Cardiac septum (tissue), 1 donor: Measurements from ENCODE around the gene XPNPEP1. TPM values are rescaled to one million over a fixed set of nuclear protein-coding genes. Genes with fewer than 3 reads are reported as not detected.

ENCODE experiments used
- DNase-seq: peaks from one replicate; pipeline ENCODE4 v3.0.0-alpha.2; 2020; ENCODE audit warnings: low spot score
- intact Hi-C: fragments of 100-400 bp; cut with DNase I; formaldehyde crosslinking; loops from one replicate; pipeline ENCODE4 v1.14.0; 2022
- total RNA-seq: library from RNA; stranded (reverse); fragmentation: NEBNext Ultra II Directional; extraction: Animal tissue kit (Norgen Biotek cat#: 25700); gene quantifications from one replicate; pipeline ENCODE4 v1.2.1, GENCODE V29; 2021
- donor health status: DM: no; HTN: no; CAD: no.

XPNPEP1 gene
- total RNA-seq, 1 donor from 2014 or later: 43.5 TPM

DNA sequence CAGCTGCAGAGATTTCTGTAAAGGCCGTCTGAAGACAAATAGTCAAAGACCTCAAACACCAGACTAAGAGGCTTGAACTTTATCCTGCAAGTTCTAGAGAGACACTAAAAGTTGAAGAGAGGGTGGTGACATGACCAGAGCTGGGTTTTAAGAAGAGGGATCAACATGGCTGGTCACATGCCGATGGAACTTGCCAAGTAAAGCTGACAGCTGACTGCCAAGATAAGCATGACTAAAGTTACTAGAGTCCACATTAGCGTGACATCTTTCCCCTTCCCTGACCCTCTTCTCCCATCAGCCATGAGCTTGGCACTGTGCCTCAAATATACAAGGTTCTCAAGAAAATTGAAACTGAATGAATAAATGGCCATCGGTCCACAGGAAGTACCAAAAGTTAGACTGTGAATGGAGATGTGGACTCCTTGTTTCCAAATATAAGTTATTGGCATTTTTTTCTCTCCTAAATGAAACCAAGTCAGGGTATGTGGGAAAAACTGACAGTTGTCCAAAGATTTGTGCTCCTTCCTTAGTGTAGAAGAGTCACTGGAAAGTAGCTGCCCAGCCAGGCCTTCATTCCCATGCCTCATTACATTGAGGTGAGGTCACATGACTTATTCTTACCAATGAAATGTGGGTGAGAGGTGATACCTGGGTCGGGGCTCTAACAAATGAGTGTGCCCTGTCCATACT is 24.5 kb downstream of the XPNPEP1 start:
- intact Hi-C loops: loop anchor here (5.0 kb wide), 4 partner anchors 68 to 323 kb away; partner anchors contain the start of gene MXI1
- DNase-seq: no peak

GRCh38 chr10:109898007-109898406 is 25.3 kb downstream of the XPNPEP1 start:
- no peak for DNase-seq
- intact Hi-C loops: loop anchor here (5.0 kb wide), 4 partner anchors 69 to 324 kb away; partner anchors contain the start of gene MXI1

DNA sequence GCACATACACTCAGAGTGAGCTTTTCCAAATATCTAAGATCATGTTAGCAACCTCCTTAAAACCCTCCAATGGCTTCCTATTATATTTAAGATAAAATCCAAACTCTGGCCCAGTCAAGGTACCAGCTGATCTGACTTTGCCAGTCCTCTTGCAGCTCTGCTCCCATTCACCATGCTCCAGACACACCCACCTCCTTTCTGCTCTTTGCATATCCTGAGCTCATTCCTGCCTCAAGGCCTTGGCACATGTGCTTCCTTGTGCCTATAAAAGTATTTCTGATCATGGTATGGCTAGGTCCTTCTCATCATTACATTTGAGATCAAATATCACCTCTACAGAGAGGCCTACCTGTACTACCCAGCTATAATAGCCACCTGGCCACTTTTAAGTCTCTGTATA is 27.5 kb downstream of the XPNPEP1 start:
- DNase-seq: no peak
- intact Hi-C loops: loop anchor here (2.0 to 5.0 kb wide), 5 partner anchors 71 to 326 kb away; partner anchors contain the start of genes ADD3 and MXI1

DNA sequence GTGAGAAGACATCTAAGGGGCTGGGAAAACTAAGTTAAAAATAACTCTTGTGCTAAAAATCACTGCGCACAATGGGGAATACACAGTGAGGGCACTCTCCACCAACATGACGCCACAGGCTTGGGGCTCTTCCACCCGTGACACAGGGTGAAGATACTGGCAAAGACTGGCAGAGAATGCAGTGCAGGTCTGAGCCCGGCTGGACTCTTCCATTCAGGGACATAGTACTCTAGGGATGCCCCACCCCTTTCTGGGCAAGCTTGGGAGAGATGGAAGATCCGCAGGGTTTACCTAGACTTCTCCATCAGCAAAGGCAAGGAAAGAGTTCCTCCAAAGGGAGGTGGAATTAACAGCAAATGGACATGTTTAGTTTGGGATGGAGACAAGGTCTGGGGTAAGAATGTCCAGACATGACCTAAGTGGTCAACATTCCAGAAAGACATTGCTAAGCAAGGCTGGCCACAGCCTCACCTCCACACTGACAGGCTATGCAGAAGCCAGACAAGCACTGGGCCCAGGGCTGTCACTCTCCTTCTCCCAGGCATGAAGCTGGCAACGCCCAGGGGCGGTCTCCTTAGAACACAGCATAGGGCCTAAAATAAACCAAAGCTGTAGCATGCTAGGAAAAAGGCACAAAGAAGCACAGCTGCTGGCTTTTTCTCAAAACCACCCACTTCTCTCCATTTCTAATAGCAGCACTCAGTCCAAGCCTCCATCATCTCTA is 28.1 kb downstream of the XPNPEP1 start:
- intact Hi-C loops: loop anchor here (2.0 to 5.0 kb wide), 5 partner anchors 72 to 327 kb away; partner anchors contain the start of genes ADD3 and MXI1
- peak; percentile 90 for DNase-seq

GRCh38 chr10:109894516-109894915 is 28.8 kb downstream of the XPNPEP1 start:
- intact Hi-C loops: loop anchor here (2.0 kb wide), 1 partner anchor 112 kb away; the partner anchor contains the start of gene ADD3
- DNase-seq: no peak

GRCh38 chr10:109893386-109893785 is 29.9 kb downstream of the XPNPEP1 start:
- no peak for DNase-seq
- intact Hi-C loops: no loop called here

GRCh38 chr10:109892931-109893330 is 30.4 kb downstream of the XPNPEP1 start:
- intact Hi-C loops: no loop called here
- no peak for DNase-seq

- no peak for DNase-seq
- intact Hi-C loops: no loop called here
Measured at GRCh38 chr10:109892117-109892516, 31.2 kb downstream of the XPNPEP1 start.

- DNase-seq: no peak
- intact Hi-C loops: no loop called here
Measured at GRCh38 chr10:109891105-109891504, 32.2 kb downstream of the XPNPEP1 start.

DNA sequence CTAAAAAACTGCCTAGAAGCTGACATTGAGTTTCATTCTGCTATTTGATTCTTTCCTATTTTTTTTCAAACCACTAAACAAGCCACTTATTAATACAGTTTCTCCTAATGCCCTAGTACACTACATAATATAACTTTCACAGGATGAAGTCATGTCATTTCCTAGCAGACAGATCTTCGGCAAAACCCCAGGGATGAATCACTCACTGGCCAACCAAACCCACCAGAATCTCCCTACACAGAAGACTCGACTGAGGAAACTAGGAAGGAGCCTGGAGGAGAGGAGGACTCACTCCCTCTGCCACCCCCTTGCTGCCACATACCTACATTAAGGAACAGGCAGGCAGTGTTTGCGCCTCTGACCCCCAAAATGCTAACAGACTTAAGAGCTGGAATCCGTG is 33.4 kb downstream of the XPNPEP1 start:
- no peak for DNase-seq
- intact Hi-C loops: loop anchor here (5.0 kb wide), 2 partner anchors 32 to 227 kb away; partner anchors contain the start of gene XPNPEP1

- intact Hi-C loops: loop anchor here (5.0 kb wide), 2 partner anchors 35 to 230 kb away; partner anchors contain the start of gene XPNPEP1
- no peak for DNase-seq
Measured at GRCh38 chr10:109887776-109888175, 35.5 kb downstream of the XPNPEP1 start.

- no peak for DNase-seq
- intact Hi-C loops: loop anchor here (5.0 kb wide), 2 partner anchors 35 to 230 kb away; partner anchors contain the start of gene XPNPEP1
Measured at GRCh38 chr10:109887243-109887642, 36.1 kb downstream of the XPNPEP1 start.

- intact Hi-C loops: loop anchor here (5.0 kb wide), 2 partner anchors 36 to 231 kb away; partner anchors contain the start of gene XPNPEP1
Measured at GRCh38 chr10:109886781-109887140, 36.5 kb downstream of the XPNPEP1 start.

DNA sequence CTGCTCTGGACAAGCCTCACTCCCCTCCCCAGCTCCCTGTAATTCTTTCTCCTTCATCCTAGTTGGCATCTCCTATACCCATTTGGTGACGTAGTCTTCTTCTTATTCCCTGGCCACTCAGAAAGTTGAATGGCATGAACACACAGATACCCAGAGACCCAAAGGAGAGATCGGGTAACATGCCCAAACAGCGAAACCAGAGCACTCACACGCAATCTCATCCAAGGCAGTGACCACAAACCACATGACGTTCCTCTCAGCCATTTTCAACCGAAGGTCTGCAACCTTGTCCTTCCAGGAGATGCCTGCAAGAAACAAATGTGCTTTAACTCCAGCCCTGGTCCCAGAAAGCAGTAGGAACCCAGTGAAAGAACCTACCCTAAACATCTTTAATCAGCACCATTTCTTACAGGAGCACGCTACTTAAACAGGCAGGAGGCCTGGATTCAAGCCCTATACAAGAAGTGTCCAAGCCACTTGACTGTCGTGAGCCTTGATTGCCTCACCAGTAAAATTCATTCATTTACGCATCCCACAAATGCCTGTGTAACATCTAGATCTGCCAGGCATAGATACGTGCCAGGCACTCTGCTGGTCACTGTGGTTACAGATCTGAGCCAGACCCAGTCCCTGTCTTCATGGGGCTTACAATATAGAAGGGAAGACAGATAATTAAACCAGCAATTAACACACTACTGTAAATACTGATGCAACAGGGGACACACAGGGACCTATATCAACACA is 37.1 kb downstream of the XPNPEP1 start:
- no peak for DNase-seq
- intact Hi-C loops: loop anchor here (5.0 kb wide), 2 partner anchors 36 to 231 kb away; partner anchors contain the start of gene XPNPEP1

More at GRCh38 chr10:109886781-109887140, 36.5 kb downstream of the XPNPEP1 start:
- no peak for DNase-seq

DNA sequence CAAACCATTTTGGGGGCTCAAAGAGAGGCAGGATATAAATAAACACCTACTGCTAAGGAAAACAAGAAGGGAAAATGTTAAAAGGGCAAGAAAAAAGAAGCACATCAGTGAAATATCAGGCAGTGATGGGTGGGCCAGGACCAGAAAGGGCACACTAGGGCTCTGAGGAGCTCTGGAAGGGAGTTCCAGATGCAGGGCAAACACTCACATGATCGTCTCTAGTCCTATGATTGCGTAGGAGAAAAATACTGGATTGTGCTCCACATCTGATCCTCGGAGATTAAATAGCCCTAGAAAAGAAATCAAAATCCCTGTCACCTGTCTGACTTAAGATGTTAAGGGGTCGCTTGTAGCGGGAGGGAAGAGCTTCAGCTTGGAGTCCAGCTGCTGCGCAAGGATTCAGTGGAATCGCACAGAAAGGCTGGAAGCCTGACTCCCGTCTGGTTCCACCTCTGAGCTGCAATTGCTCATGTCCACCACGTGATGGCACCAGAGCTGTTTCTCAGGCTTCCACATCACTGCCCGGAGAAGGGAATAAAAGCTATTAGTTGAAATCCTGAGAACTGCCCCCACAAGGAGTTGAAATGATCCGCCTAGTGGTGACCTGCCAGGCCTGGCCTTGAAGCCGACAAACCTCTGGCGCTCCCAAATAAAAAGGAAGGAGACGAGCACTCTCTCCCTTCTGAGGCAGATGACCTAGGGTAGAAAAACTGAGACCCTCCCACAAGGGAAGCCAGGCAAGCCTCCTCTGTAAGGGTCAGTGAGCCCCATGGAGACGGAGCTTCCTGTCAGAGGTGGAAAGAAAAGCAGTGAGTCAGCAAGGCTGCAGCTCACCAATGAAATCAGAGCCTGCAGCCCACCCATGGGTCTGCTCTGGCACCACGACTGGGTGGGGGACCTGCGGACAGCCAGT is 39.2 kb downstream of the XPNPEP1 start:
- peak; percentile 86 for DNase-seq
- intact Hi-C loops: loop anchor here (2.0 kb wide), 1 partner anchor 395 kb away; no protein-coding TSS in a partner anchor

DNA sequence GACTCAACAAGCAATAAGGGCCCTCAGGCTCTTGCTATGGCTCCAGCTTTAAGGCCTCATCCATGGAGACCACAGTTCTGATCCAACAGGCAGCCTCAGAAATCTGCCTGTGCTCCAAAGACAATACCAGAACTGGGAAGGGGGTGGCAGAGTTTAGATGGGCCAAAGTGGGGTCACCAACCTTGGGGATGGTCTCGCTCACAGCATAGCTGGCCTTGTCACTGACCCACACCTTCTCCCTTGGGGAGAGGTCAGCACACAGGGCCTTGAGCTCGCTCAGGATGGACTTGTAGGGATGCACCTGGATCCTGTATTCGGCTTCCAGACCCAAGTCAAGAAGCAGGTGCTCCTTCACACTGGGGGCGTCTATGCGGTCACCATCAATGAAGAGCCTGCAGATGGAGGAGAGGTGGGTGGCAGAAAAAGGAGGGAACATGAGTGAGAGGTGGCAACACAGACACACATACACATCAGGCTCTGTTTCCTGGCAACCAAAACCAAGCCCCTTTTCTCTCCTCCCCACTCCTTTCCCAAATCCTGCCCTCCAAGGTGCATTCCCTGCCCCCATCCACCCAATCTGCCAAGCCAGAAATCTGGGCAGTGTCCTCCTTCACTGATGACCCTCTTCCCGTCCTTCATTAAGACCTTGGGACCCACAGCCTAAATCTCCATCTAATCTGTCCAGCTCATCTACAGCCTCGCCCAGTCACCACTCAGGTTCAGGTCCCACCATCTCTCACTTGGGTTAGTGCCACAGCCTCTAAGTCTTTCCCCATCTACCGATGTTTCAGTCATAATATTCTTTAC is 40.9 kb downstream of the XPNPEP1 start:
- intact Hi-C loops: no loop called here
- DNase-seq: no peak

DNA sequence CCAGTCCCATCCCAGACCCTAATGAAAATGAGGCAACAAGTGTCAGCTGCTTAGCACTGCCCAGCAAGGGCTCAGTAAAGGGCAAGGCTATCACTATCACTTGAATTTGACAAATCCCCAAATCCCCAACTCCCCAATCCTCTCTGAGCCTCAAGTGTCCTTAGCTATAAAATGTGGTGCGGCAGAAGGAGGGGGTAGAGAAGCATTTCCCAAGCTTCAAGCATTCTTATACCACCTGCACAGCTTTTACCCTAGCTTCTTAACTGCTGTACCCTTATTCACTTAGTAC is 41.6 kb downstream of the XPNPEP1 start:
- intact Hi-C loops: no loop called here

More for the DNA sequence above, 41.6 kb downstream of the XPNPEP1 start:
- DNase-seq: no peak
